GM13977 (cell line): ENCODE measurements around the gene LRCH1.

Experiments used
- DNase-seq: peaks from one replicate; pipeline ENCODE4 v3.0.0; 2012; ENCODE audit warnings: low spot score
- CTCF ChIP-seq: IDR thresholded peaks from 2 replicates; pipeline ENCODE4 v1.5.1; 2012; ENCODE audit warnings: mild to moderate bottlenecking, control low read depth; ENCODE audit not compliant: insufficient read depth; ENCODE audit errors: extremely low read depth, missing control alignments
- in situ Hi-C: fragments of 300-500 bp; cut with MboI; formaldehyde crosslinking; loops from one replicate; pipeline ENCODE4 v1.12.0; 2022; ENCODE audit warnings: low sequenced_read_pairs, low pct_unique_long_range_greater_than_20kb, mixed read lengths, inconsistent platforms; ENCODE audit not compliant: unreplicated experiment

The LRCH1 gene

GRCh38 chr13:46745062-46745461, 192.1 kb downstream of the LRCH1 start:
- no peak for TF ChIP-seq CTCF
- DNase-seq: no peak
- in situ Hi-C loops: no loop called here

- DNase-seq: no peak
- TF ChIP-seq CTCF: no peak
- in situ Hi-C loops: no loop called here
Measured at GRCh38 chr13:46745706-46746105, 192.7 kb downstream of the LRCH1 start.

- no peak for DNase-seq
- in situ Hi-C loops: no loop called here
- no peak for TF ChIP-seq CTCF
Measured at GRCh38 chr13:46747031-46747820, 194.3 kb downstream of the LRCH1 start.

- no peak for TF ChIP-seq CTCF
- no peak for DNase-seq
- in situ Hi-C loops: no loop called here
Measured at GRCh38 chr13:46748300-46748699, 195.3 kb downstream of the LRCH1 start.

GRCh38 chr13:46749951-46750350, 197.0 kb downstream of the LRCH1 start:
- in situ Hi-C loops: no loop called here
- DNase-seq: no peak
- no peak for TF ChIP-seq CTCF

GRCh38 chr13:46751811-46752635, 199.1 kb downstream of the LRCH1 start:
- in situ Hi-C loops: no loop called here
- DNase-seq: no peak
- TF ChIP-seq CTCF: peak; percentile 22
